ENCODE measurements around the gene GDPD4.

DNA sequence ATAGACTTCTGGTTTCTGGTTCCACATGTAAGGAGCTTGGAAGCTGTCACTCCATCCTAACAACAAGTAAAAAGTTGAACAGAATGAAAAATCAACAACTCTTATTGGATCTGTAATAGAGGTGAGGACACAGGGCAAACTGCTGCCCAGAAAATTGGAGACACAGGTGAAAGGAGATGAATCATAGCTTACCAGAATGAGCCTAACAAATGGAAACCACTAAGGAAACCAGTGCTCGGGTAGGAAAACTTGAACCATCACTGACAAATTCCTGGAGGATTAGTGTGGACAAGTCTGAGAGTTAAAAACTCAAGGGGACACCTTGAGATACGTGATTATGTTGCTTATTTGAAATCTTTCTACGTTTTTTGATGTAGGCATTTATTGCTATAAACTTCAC is 52.1 kb downstream of the GDPD4 start:
- TF ChIP-seq, protein P1, sequence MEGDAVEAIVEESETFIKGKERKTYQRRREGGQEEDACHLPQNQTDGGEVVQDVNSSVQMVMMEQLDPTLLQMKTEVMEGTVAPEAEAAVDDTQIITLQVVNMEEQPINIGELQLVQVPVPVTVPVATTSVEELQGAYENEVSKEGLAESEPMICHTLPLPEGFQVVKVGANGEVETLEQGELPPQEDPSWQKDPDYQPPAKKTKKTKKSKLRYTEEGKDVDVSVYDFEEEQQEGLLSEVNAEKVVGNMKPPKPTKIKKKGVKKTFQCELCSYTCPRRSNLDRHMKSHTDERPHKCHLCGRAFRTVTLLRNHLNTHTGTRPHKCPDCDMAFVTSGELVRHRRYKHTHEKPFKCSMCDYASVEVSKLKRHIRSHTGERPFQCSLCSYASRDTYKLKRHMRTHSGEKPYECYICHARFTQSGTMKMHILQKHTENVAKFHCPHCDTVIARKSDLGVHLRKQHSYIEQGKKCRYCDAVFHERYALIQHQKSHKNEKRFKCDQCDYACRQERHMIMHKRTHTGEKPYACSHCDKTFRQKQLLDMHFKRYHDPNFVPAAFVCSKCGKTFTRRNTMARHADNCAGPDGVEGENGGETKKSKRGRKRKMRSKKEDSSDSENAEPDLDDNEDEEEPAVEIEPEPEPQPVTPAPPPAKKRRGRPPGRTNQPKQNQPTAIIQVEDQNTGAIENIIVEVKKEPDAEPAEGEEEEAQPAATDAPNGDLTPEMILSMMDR (IDR thresholded peaks at IDR 0.05): no peak
- no peak for TF ChIP-seq POLR2AphosphoS5 (IDR thresholded peaks at IDR 0.05)

Measured in stomach (tissue), 4 donors.